Measurements from ENCODE around the gene SERINC1. TPM values are rescaled to one million over a fixed set of nuclear protein-coding genes. Genes with fewer than 3 reads are reported as not detected.
A peak's percentile ranks its signal among the peaks of the same experiment; 100 is the strongest.

SERINC1 gene
- total and polyA plus RNA-seq, 9 of the 15 experiments (the other 6 are each of a cell fraction or from before 2014, with no cell fraction given): 28.8 to 64.6 (median 39.7) TPM

GRCh38 chr6:122438975-122439374, 32.6 kb downstream of the SERINC1 start (continued):
- no peak for TF ChIP-seq GATAD2B (IDR thresholded peaks at IDR 0.05; ENCODE audit: borderline replicate concordance)
- TF ChIP-seq ZNF3 (CRISPR knock-in tag; IDR thresholded peaks at IDR 0.05): no peak
- no peak for TF ChIP-seq RBM34 (IDR thresholded peaks at IDR 0.05; ENCODE audit: borderline replicate concordance, insufficient read depth, low read length)
- peak; percentile 65; the same call in 1 of the 2 replicates for TF ChIP-seq ZNF280B (CRISPR knock-in tag; IDR thresholded peaks at IDR 0.05)
- TF ChIP-seq ZNF232 (CRISPR knock-in tag; IDR thresholded peaks at IDR 0.05): no peak
- peak; percentile 90 for TF ChIP-seq CBX5 (IDR thresholded peaks at IDR 0.05; ENCODE audit: borderline replicate concordance, low read depth)
- TF ChIP-seq TRIM24 (IDR thresholded peaks at IDR 0.05): 0 out of 4 replicates have a peak, but pooled peaks of 1 of the 2 experiments have one; percentile 25
- no peak for TF ChIP-seq PKNOX1 (IDR thresholded peaks at IDR 0.05)
- TF ChIP-seq CREBBP (IDR thresholded peaks at IDR 0.05; ENCODE audit: low read depth, low read length): no peak
- TF ChIP-seq ZBTB2 (IDR thresholded peaks at IDR 0.05): no peak
- TF ChIP-seq POLR3G (IDR thresholded peaks at IDR 0.05; ENCODE audit: extremely low read depth, insufficient read length, insufficient replicate concordance): no peak
- no peak for TF ChIP-seq CEBPZ (IDR thresholded peaks at IDR 0.05; ENCODE audit: borderline replicate concordance, low read depth, low read length)
- TF ChIP-seq SP2 (IDR thresholded peaks at IDR 0.05; ENCODE audit: extremely low read depth, low read depth, low read length, poor library complexity, severe bottlenecking): no peak
- no peak for TF ChIP-seq ESRRA (IDR thresholded peaks at IDR 0.05; ENCODE audit: borderline replicate concordance, low read depth)
- no peak for TF ChIP-seq ZNF639 (CRISPR knock-in tag; conservative IDR thresholded peaks at IDR 0.05 in 1 of 2, IDR thresholded peaks at IDR 0.05 in 1 of 2)
- TF ChIP-seq HMBOX1 (IDR thresholded peaks at IDR 0.05): no peak
- no peak for TF ChIP-seq FIP1L1 (IDR thresholded peaks at IDR 0.05; ENCODE audit: low read depth, low read length, poor library complexity, severe bottlenecking)
- TF ChIP-seq PHF21A (IDR thresholded peaks at IDR 0.05; ENCODE audit: borderline replicate concordance, low read depth): no peak
- no peak for TF ChIP-seq ZNF717 (CRISPR knock-in tag; IDR thresholded peaks at IDR 0.05)
